HG02798 (cell line): ENCODE results near the gene URGCP.
"Not testable (repeated sequence)": the region's sequence is repeated elsewhere in the genome, so short reads cannot be mapped to it uniquely, and the experiment has no call there.

Source experiments
- ATAC-seq: cut with Tn5 transposase; IDR thresholded peaks from one replicate; pipeline ENCODE4 v1.9.1; 2021; ENCODE audit warnings: mild to moderate bottlenecking; ENCODE audit not compliant: unreplicated experiment, poor library complexity

Gene URGCP

DNA sequence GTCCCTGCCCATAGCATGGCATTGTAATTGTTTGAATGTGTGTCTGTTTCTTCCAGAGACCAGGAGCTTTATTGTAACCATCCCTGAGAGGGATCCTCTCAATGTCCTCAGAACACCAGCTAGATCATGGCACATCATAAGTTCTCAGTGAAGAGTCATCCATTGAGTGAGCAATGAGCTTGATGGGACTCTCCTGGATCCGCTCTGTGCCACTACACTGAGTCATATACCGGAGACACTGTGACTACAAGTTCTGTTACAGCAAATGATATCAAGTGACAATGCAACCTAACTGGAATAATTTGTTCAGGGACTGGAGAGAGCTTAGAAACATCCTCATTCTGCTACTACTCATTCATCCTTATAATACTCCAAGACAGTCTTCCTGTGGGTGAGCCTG, 62.1 kb downstream of the URGCP start:
- no peak for ATAC-seq

DNA sequence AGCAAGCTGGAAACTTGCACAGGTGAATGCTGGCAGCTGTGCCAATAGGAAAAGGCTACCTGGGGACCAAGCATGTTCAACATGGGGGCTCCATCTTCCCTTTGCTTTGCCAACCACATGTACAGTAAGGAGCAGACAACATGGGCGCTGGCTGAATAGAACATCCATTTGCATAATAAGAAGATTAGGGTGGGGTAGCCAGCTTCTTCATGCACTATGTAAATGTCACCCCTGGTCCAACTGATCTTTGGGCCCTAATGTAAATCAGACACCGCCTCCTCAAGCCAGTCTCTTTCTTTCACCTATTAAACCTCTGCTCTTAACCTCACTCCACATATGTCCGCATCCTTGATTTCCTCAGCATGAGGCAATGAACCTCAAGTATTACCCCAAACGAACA, 63.1 kb downstream of the URGCP start:
- ATAC-seq, result no peak

DNA sequence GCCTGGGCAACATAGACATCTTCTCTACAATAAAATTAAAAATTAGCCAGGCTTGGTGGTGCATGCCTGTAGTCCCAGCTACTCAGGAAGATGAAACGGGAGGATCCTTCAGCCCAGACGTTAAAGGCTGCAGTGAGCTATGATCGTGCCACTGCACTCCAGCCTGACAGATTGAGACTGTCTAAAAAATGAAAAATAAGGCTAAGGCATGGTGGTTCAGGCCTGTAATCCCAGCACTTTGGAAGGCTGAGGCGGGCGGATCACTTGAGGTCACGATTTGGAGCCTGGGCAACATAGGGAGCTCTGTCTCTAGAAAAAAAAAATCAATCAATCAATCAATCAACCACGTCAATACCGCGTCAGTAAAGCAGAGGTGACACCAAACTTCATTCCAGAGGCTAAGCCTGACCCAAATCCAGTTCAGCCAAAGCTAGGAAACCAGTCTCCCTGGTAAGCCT, 68.2 kb downstream of the URGCP start:
- ATAC-seq, result no peak

DNA sequence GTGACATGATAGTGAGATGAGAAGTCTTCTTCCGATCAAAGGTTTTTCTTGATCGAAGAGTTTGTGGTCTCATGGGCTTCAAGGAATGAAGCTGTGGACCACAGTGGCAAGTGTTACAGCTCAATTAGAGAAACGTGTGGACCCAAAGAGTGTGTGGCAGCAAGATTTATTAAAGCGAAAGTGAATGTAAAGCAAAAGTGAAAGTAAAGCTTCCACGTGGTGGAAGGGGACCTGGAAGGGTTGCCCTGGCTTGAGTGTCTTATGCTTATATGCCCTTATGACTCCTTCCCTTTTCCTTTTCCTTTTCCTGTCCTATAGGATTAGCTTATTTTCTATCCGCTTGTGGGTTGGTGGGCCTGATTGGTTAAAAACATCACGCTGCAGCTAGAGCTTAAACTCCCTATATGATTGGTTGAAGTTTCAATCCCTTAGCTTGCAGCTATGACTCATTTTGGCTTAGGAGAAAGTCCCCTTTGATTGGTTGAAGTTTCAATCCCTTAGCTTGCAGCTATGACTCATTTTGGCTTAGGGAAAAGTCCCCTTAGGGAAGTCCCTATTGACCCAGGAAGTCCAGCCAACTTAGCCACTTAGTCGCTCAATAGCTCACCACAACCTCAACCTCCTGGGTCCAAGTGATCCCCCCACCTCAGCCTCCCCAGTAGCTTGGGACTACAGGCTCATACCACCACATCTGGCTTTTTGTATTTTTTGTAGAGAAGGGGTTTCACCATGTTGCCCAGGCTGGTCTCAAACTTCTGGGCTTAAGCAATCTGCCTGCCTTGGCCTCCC, 71.7 kb downstream of the URGCP start:
- peak; percentile 57 for ATAC-seq

DNA sequence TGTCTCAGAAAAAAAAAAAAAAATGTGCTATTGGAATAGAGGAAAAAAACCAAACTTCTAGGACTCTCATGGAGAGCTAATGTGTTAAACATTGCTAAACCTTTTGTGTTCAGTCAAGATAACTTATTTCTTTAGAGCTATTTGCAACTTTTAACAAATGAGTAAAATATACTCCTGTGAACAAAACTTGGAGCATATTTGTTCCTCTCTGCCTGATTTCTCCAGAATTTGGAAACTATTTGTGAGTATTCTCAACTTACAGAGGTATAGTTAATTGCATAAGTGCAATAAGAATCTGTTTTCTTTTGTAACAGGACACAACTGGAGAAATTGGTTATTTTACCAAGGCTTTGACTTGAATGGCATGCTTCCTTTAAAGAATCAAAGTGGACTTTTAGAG, 75.5 kb downstream of the URGCP start:
- not testable (repeated sequence) for ATAC-seq
